Gastroesophageal sphincter (tissue), 3 donors: Measurements from ENCODE around the gene PRIM2.

Experiments
- CTCF ChIP-seq, 4 experiments: fragments of 200-600 bp in 2 of 4; fragments of 450-650 bp in 2 of 4; sonication (generic) in 1 of 4; IDR thresholded peaks; one replicate each; pipeline ENCODE4 v1.5.1; 2017 to 2019; ENCODE audit warnings: antibody characterized with exemption in 4 of 4, mild to moderate bottlenecking in 2 of 4, moderate library complexity in 2 of 4
- EP300 ChIP-seq: sonication (generic); formaldehyde crosslinking; IDR thresholded peaks from one replicate; pipeline ENCODE4 v1.6.1; 2017; ENCODE audit warnings: antibody characterized with exemption, mild to moderate bottlenecking
- POLR2A ChIP-seq, 2 donors: fragments of 450-650 bp; IDR thresholded peaks; one replicate each; pipeline ENCODE4 v1.6.1; 2017; ENCODE audit warnings: antibody characterized with exemption in 2 of 2, mild to moderate bottlenecking in 2 of 2, moderate library complexity in 1 of 2
- POLR2AphosphoS5 ChIP-seq: sonication (generic); formaldehyde crosslinking; IDR thresholded peaks from one replicate; pipeline ENCODE4 v1.6.1; 2017; ENCODE audit warnings: antibody characterized with exemption

- TF ChIP-seq POLR2AphosphoS5: no peak
- no peak for TF ChIP-seq CTCF (IDR thresholded peaks at IDR 0.05)
- no peak for TF ChIP-seq POLR2A (IDR thresholded peaks at IDR 0.05)
- TF ChIP-seq EP300: no peak
Measured at GRCh38 chr6:57342148-57342669, 24.8 kb downstream of the PRIM2 start.
